Panc1 (cell line): ENCODE results near the gene PHLDB1. TPM values are rescaled to one million over a fixed set of nuclear protein-coding genes. Genes with fewer than 3 reads are reported as not detected.

ENCODE experiments used
- ATAC-seq: fragments of 200-7000 bp; cut with Tn5 transposase; 2 replicates; pipeline ENCODE4 v1.9.1; 2020; ENCODE audit warnings: mild to moderate bottlenecking, moderate library complexity
- BruUV-seq: library from RNA; stranded (reverse); fragments of 400-500 nt; replicated peaks from 2 replicates; lab custom pipeline; 2021; lab: Mats Ljungman, UMichigan
- CTCF ChIA-PET: fragments of 300-600 bp; sonication (Branson Sonifier 250); formaldehyde crosslinking; loops from one replicate; lab custom pipeline; 2022; ENCODE audit warnings: antibody characterized with exemption; lab: Charles Lee
- POLR2A ChIA-PET: fragments of 300-600 bp; sonication (Branson Sonifier 250); formaldehyde crosslinking; loops from one replicate; lab custom pipeline; 2022; ENCODE audit warnings: antibody characterized with exemption; lab: Charles Lee
- DNase-seq: peaks from one replicate; pipeline ENCODE4 v3.0.0-alpha.2; 2010; ENCODE audit warnings: low read depth, low spot score
- H3K27ac ChIP-seq: 2 replicates; pipeline ENCODE4 v1.5.1; 2011; ENCODE audit warnings: mild to moderate bottlenecking, low read length, inconsistent platforms
- H3K27me3 ChIP-seq: fragments of 200-500 bp; sonication (Bioruptor generic); 2 replicates; pipeline ENCODE4 v1.6.0; 2014; ENCODE audit warnings: low read length, inconsistent platforms; ENCODE audit not compliant: control insufficient read depth, insufficient read depth
- H3K36me3 ChIP-seq: fragments of 200-500 bp; sonication (Bioruptor generic); 2 replicates; pipeline ENCODE4 v1.5.1; 2014; ENCODE audit warnings: inconsistent platforms, mild to moderate bottlenecking, low read length, moderate library complexity; ENCODE audit not compliant: control insufficient read depth, insufficient read depth
- H3K4me1 ChIP-seq: 2 replicates; pipeline ENCODE4 v1.5.1; 2011; ENCODE audit warnings: inconsistent platforms, mild to moderate bottlenecking, low read length, moderate library complexity; ENCODE audit not compliant: control insufficient read depth, insufficient read depth
- H3K4me3 ChIP-seq, 2 experiments: 2 replicates each; pipeline ENCODE4 v1.5.1; 2011 to 2012; ENCODE audit warnings: low read depth in 2 of 2, low read length in 2 of 2, mild to moderate bottlenecking in 2 of 2, inconsistent platforms in 1 of 2, moderate library complexity in 1 of 2
- H3K9me3 ChIP-seq: fragments of 200-500 bp; sonication (Bioruptor generic); 2 replicates; pipeline ENCODE4 v1.5.1; 2014; ENCODE audit warnings: low read depth, mild to moderate bottlenecking, inconsistent platforms, low read length, moderate library complexity; ENCODE audit not compliant: control insufficient read depth, insufficient read depth
- POLR2AphosphoS5 ChIP-seq: IDR thresholded peaks from 2 replicates; pipeline ENCODE4 v1.6.1; 2012; ENCODE audit warnings: mild to moderate bottlenecking, low read depth, low read length, moderate library complexity
- SIN3A ChIP-seq: IDR thresholded peaks from 2 replicates; pipeline ENCODE4 v1.6.1; 2012; ENCODE audit warnings: low read depth, mild to moderate bottlenecking, low read length, moderate library complexity, borderline replicate concordance; ENCODE audit not compliant: insufficient read depth
- TCF7L2 ChIP-seq: IDR thresholded peaks from 2 replicates; pipeline ENCODE4 v1.6.1; 2011; ENCODE audit warnings: mild to moderate bottlenecking, low read depth, low read length, inconsistent platforms
- in situ Hi-C: cut with HindIII; loops from 2 replicates; pipeline ENCODE4 v1.10.0; 2016; ENCODE audit warnings: low sequenced_read_pairs, low pct_unique_long_range_greater_than_20kb
- intact Hi-C: fragments of 100-400 bp; cut with micrococcal nuclease; formaldehyde crosslinking; loops from one replicate; pipeline ENCODE4 v1.10.0; 2022; ENCODE audit not compliant: unreplicated experiment
- total RNA-seq: library from RNA; stranded (reverse); gene quantifications from one replicate; pipeline ENCODE4 v1.2.1, GENCODE V29; 2021; ENCODE audit not compliant: unreplicated experiment
- TF ChIP-seq, protein P1 (sequence below): fragments of 450-650 bp; IDR thresholded peaks from 2 replicates; pipeline ENCODE4 v1.5.1; 2017; ENCODE audit warnings: mild to moderate bottlenecking
- TF ChIP-seq, protein P2 (sequence below), 2 experiments: IDR thresholded peaks; 2 replicates each; pipeline ENCODE4 v1.6.1; 2011 to 2012; ENCODE audit warnings: low read depth in 2 of 2, control low read depth in 1 of 2, low read length in 1 of 2, mild to moderate bottlenecking in 1 of 2, moderate library complexity in 1 of 2; ENCODE audit not compliant: insufficient read depth in 1 of 2

The PHLDB1 gene
- total RNA-seq, 1 experiment from 2014 or later: 97.7 TPM

DNA sequence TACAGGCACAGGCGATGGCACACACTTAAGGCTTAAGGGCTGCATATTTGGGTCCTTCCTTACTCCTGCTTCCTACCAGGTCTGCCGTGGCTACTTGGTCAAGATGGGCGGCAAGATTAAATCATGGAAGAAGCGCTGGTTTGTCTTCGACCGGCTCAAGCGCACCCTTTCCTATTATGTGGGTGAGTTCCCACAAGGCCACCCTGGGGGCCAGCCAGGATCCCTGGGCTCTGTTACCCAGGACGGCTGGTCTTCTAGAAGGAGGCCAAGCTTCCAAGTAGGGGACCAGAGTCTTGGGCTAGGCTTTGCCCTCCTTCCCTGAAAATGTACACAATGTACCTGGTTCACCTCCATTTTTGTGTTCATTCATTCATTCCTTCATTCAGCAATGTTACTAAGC is 43.0 kb downstream of the PHLDB1 start:
- ChIA-PET POLR2A (interaction anchor here (0.6 kb wide), 1 partner anchor 470 kb away, joined by 3 read pairs; no protein-coding TSS in a partner anchor), CTCF (no interaction called here)
- TF ChIP-seq, protein P1, sequence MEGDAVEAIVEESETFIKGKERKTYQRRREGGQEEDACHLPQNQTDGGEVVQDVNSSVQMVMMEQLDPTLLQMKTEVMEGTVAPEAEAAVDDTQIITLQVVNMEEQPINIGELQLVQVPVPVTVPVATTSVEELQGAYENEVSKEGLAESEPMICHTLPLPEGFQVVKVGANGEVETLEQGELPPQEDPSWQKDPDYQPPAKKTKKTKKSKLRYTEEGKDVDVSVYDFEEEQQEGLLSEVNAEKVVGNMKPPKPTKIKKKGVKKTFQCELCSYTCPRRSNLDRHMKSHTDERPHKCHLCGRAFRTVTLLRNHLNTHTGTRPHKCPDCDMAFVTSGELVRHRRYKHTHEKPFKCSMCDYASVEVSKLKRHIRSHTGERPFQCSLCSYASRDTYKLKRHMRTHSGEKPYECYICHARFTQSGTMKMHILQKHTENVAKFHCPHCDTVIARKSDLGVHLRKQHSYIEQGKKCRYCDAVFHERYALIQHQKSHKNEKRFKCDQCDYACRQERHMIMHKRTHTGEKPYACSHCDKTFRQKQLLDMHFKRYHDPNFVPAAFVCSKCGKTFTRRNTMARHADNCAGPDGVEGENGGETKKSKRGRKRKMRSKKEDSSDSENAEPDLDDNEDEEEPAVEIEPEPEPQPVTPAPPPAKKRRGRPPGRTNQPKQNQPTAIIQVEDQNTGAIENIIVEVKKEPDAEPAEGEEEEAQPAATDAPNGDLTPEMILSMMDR: no peak
- TF ChIP-seq SIN3A: no peak
- no peak for TF ChIP-seq TCF7L2
- TF ChIP-seq, protein P2, sequence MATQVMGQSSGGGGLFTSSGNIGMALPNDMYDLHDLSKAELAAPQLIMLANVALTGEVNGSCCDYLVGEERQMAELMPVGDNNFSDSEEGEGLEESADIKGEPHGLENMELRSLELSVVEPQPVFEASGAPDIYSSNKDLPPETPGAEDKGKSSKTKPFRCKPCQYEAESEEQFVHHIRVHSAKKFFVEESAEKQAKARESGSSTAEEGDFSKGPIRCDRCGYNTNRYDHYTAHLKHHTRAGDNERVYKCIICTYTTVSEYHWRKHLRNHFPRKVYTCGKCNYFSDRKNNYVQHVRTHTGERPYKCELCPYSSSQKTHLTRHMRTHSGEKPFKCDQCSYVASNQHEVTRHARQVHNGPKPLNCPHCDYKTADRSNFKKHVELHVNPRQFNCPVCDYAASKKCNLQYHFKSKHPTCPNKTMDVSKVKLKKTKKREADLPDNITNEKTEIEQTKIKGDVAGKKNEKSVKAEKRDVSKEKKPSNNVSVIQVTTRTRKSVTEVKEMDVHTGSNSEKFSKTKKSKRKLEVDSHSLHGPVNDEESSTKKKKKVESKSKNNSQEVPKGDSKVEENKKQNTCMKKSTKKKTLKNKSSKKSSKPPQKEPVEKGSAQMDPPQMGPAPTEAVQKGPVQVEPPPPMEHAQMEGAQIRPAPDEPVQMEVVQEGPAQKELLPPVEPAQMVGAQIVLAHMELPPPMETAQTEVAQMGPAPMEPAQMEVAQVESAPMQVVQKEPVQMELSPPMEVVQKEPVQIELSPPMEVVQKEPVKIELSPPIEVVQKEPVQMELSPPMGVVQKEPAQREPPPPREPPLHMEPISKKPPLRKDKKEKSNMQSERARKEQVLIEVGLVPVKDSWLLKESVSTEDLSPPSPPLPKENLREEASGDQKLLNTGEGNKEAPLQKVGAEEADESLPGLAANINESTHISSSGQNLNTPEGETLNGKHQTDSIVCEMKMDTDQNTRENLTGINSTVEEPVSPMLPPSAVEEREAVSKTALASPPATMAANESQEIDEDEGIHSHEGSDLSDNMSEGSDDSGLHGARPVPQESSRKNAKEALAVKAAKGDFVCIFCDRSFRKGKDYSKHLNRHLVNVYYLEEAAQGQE (IDR thresholded peaks at IDR 0.05; ENCODE audit: insufficient read depth in 1 of 2, low read depth in 2 of 2, low read length in 1 of 2): no peak
- TF ChIP-seq POLR2AphosphoS5: no peak
- ATAC-seq: no peak
- H3K27ac ChIP-seq: no peak overlapping the region
- intact Hi-C loops (no loop called here), in situ Hi-C loops (no loop called here)
- no peak for DNase-seq
- H3K27me3 ChIP-seq: no peaks in the 10 kb centered on the region
- BruUV-seq: no TSS peak
- no peak overlapping the region for H3K4me3 ChIP-seq
- no peaks in the 10 kb centered on the region for H3K9me3 ChIP-seq
- H3K4me1 ChIP-seq: no peaks in the 10 kb centered on the region
- H3K36me3 ChIP-seq: peaks cover 5% of the 10 kb centered on the region; the same call in 1 of the 2 replicates

DNA sequence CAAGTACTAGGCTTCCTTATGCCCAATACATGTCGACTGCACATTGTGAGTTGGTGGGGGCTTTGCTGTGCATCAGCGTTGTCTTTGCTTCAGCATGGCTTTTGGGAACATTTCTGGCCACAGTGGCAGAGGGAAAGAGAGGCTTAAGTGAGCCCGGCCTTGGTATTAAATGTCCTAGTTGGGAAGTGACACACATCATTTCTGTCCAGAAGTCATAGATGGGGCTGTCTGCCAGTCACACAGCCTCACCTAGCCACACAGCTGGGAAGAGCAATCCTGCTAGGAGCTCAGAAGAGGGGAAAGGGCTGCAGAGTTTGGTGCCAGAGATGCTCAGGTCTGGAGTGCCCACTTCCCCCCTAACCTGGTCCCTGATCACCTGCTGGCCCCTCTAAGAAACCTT is 44.4 kb downstream of the PHLDB1 start:
- peaks cover 7% of the 10 kb centered on the region; the same call in 1 of the 2 replicates for H3K36me3 ChIP-seq
- H3K27ac ChIP-seq: no peak overlapping the region
- in situ Hi-C loops (no loop called here), intact Hi-C loops (no loop called here)
- H3K4me1 ChIP-seq: no peaks in the 10 kb centered on the region
- ChIA-PET POLR2A (interaction anchor here (0.5 to 0.7 kb wide), 2 partner anchors 1232 to 1279 kb away, joined by 4 to 6 read pairs; no protein-coding TSS in a partner anchor), CTCF (no interaction called here)
- H3K9me3 ChIP-seq: no peaks in the 10 kb centered on the region
- DNase-seq (no peak), ATAC-seq (no peak)
- TF ChIP-seq SIN3A (no peak), POLR2AphosphoS5 (no peak), TCF7L2 (no peak)
- TF ChIP-seq, protein P1: no peak
- TF ChIP-seq, protein P2 (IDR thresholded peaks at IDR 0.05; ENCODE audit: insufficient read depth in 1 of 2, low read depth in 2 of 2, low read length in 1 of 2): no peak
- no peak overlapping the region for H3K4me3 ChIP-seq
- no TSS peak for BruUV-seq
- no peaks in the 10 kb centered on the region for H3K27me3 ChIP-seq
